NCI-H446 (cell line): ENCODE results near the gene RASSF10.

Source experiments
- DNase-seq, 2 experiments: peaks; one replicate each; lab custom pipeline; 2025; lab: John Stamatoyannopoulos, UW

The RASSF10 gene

GRCh38 chr11:12994476-12994875, 14.6 kb upstream of the RASSF10 start:
- DNase-seq = no peak

- DNase-seq = no peak
Measured at GRCh38 chr11:12995188-12995587, 13.9 kb upstream of the RASSF10 start.

- no peak for DNase-seq
Measured at GRCh38 chr11:12995823-12996222, 13.3 kb upstream of the RASSF10 start.

DNA sequence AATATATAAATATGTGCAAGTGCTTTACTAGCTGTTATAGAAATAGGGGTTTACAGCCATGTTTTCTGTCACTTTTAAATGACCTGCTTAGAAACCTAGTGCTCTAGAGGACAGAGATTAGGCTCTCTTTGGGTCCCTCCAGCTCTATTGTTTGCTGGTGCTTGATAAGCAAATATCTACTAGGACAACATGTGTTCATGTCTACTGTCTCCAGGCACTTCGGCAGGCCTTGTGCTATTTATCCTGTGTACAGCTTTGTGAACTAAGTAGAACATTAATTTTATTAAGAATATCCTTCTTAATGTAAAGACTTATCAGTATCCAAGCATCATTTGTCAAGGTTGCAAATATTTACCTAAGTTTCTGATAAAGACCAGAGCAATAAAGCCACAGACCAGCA, 11.9 kb upstream of the RASSF10 start:
- no peak for DNase-seq

DNA sequence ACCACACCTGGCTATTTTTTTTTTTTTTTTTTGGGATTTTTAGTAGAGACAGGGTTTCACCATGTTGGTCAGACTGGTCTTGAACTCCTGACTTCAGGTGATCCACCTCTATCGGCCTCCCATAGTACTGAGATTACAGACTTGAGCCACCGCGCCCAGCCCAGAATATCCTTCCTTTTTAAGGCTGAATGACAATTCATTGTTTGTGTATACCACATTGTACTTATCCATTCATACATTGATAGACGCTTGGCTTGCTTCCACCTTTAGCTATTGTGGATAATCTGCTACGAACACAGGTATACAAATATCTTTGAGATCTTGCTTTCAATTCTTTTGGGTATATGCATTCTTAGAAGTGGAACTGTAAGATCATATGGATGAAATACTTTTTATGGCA, 10.8 kb upstream of the RASSF10 start:
- no peak for DNase-seq

DNA sequence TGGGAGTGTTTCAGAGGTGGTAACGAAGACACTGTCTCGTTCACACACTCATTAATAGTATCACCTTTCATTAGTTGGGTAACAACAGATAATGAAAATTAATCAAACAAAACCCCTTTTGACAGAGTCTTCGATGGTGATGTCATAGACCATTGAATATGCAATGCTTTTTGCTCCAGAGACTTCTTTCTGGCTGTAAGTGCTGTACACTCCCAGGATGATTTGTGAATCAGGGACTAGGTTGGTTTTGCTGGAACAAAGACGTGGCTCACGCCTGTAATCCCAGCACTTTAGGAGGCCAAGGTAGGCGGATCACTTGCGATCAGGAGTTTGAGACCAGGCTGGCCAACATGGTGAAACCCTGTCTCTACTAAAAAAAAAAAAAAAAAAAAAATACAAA, 9.5 kb upstream of the RASSF10 start:
- DNase-seq = no peak

GRCh38 chr11:13000116-13000515, 9.0 kb upstream of the RASSF10 start:
- no peak for DNase-seq

DNA sequence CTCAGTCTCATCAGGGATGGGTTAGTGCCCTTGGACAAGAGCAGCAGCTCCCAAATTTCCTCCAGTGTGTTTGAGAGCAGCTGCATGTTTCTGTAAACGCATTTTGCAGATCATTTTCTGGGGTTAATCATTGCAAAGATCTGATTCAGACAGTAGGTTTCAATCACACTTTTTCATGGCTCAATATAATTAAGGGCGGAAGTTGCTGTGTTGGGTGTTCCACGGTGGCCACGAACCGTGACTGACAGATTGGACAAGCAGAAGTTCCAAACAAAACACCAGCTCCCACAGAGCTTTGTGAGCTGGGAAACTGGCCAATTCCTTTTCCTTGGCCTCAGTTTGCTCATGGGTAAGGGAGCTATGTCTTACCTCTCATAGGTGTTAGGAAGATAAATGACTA, 8.4 kb upstream of the RASSF10 start:
- DNase-seq = peak in 1 of 2 experiments; percentile 46

DNA sequence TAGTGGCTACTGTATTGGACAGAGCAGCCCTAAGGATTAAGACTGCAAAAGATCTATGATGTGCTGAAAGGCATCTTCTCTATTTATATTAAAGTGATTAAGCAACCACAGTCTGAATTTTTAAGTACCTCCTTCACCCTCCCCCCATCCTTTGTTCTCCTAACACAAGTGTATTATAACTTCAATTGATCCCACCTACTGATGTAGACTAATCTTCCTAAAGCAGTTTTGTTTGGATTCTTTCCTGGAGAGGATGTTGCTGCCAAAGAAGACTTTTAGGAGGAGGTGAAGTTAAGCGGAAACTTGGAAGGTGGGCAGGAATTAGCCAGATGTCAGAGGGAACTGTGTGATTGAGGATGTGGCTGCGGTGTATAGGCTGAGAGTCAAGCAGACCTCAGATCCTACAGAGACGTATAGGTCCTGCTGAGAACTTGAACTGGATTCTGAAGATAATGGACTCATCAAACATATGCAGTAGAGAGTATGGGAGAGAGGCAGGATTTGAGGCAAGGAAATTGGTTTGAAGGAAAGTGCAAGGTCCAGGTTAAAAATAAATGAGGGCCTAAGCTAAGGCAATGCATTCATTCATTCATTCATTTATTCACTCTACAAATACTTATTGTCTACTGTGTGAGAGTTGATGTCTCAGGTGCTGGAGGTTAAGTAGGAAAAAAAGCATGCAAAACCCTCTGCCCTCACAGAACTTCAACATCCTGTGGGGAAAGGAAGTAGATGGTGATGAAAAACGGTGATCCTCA, 5.2 kb upstream of the RASSF10 start:
- DNase-seq = peak in 1 of 2 experiments; percentile 19

DNA sequence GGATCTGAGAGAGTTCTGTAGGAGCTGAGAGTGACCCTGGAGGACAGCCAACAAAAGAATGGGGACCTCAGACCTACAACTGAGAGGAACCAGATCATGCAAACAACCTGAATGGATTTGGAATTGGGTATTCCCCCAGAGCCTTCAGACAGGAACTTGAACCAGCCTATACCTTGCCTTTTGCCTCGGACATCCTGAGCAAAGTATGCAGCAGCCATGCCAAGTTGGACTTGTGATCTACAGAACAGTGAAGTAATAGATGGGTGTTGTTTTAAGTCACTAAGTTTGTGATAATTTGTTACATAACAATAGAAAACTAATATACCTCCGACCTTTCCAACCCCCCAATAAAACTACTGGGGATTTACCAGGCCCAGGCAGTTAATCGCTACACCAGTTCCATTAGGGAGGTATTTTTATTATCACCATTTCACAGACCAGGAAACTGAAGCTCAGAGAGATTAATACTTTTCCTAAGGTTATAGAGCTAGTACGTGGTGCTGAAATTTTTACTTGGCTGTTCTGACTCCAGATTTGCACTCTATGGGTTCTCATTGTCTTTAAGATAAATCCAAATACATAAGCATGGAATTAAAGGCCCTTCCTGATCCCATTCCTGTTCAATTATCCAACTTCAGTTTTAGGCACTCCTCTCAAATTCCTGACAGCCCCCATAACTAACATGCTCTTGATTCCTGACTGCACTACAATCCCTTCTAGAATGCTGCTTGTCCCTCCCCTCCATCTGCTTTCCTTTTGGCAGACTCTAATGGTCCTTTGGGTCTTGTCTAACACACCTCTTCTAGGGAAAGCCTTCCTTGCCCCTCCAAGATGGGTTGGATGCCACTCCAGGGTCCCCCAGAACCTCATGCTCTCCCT, 1.7 kb upstream of the RASSF10 start:
- no peak for DNase-seq

- DNase-seq = no peak
Measured at GRCh38 chr11:13008061-13008435, 1.1 kb upstream of the RASSF10 start.

GRCh38 chr11:13009476-13009920, 382 bp downstream of the RASSF10 start:
- DNase-seq = no peak

GRCh38 chr11:13009921-13010748, 1.0 kb downstream of the RASSF10 start:
- no peak for DNase-seq

DNA sequence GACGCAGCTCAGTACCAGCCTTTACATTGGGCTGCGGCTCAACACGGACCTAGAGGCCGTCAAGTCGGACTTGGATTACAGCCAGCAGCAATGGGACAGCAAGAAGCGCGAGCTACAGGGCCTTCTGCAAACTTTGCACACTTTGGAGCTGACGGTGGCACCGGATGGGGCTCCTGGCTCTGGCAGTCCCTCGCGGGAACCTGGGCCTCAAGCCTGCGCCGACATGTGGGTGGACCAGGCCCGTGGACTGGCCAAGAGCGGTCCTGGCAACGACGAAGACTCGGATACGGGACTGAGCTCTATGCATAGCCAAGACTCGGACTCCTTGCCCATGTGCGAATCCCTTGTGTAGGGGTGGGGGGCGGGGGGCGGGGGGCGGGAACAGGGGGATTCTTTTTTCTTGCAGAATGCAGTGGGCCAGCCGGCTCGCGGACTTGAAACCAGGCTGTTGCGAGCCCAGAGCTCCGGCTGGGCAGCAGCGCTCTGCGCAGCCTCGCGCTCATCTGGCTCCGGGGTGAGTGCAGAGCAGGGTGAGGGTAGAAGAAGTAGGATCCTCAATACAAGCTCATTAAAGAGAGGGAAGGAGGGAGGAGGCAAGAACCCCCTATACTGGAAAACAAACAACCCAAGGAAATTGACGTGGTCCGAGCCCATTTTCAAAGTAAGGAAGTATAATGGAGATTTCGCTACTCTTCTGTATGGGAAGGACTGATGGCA, 1.8 kb downstream of the RASSF10 start:
- no peak for DNase-seq

- DNase-seq = no peak
Measured at GRCh38 chr11:13011466-13012055, 2.4 kb downstream of the RASSF10 start.

- no peak for DNase-seq
Measured at GRCh38 chr11:13012056-13012661, 3.0 kb downstream of the RASSF10 start.

GRCh38 chr11:13013054-13013488, 4.0 kb downstream of the RASSF10 start:
- DNase-seq = no peak

DNA sequence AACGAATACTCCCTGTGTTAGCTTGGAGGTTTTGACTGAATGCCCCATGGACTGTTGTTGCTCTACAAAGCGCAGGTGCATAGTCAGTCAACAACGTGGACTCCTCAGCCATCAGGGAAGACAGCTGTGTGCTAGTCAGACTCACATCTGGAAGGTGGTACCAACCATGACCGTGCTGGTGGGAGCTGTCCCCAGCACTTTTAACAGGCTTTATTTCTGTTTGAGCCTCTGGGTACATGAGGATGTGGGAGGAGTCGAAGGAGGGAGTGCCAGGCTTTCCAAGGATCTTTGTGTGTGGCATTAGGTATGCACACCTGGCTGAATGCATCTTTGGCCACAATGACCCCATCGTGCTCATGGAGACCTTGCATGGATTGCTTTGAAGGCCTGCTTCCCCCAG, 6.6 kb downstream of the RASSF10 start:
- DNase-seq = no peak

DNA sequence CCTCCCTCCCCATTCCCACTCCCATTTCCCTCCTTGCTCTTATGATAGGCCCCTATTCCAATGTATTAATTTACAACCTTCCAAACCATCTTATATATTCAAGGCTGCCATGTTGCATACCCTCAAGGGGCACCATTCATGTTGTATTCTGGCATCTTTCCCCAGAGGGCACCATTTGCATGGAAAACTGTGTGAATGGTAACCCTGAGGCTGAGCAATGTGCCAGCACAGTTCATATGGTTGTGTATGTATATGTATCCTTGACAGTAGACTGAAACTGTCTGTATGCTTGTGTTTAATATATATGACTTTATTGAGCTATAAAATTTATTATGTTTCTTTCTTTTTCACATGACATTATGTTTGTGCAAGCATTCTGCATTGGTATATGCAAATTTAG, 7.3 kb downstream of the RASSF10 start:
- DNase-seq = no peak

DNA sequence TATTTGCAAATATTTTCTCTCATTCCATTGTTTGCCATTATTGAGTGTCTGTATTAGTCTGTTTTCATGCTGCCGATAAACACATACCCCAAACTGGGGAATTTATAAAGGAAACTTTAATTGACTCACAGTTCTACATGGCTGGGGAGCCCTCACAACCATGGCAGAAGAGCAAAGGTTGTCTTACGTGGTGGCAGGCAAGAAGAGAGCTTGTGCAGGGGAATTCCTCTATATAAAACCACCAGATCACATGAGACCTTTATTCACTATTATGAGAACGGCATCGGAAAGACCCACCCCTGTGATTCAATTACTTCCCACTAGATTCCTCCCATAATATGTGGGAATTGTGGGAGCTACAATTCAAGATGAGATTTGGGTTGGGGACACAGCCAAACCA, 10.2 kb downstream of the RASSF10 start:
- DNase-seq = no peak

- DNase-seq = no peak
Measured at GRCh38 chr11:13023423-13023822, 14.3 kb downstream of the RASSF10 start.
